Omental fat pad (tissue), 4 donors: ENCODE data around the gene PVRIG. TPM values are rescaled to one million over a fixed set of nuclear protein-coding genes. Genes with fewer than 3 reads are reported as not detected.
A peak's percentile ranks its signal among the peaks of the same experiment; 100 is the strongest.
"Not testable (repeated sequence)": the region's sequence is repeated elsewhere in the genome, so short reads cannot be mapped to it uniquely, and the experiment has no call there.

ENCODE experiments used
- ATAC-seq: fragments of 150-250 bp; one replicate; pipeline ENCODE4 v1.9.1; 2016; ENCODE audit warnings: mild to moderate bottlenecking, moderate library complexity; ENCODE audit not compliant: low FRiP score
- DNase-seq: peaks from one replicate; pipeline ENCODE4 v3.0.0-alpha.2; 2019; ENCODE audit warnings: low spot score
- CTCF ChIP-seq, 3 donors: fragments of 450-650 bp; IDR thresholded peaks; one replicate each; pipeline ENCODE4 v1.5.1; 2016 to 2017; ENCODE audit warnings: antibody characterized with exemption in 3 of 3, mild to moderate bottlenecking in 3 of 3, moderate library complexity in 2 of 3
- total RNA-seq, 4 donors: library from RNA; depleted of rRNA; stranded (reverse); fragments of >200 nt; gene quantifications; one replicate each; pipeline ENCODE4 v1.1.0, GENCODE V29; 2016

The PVRIG gene
- total RNA-seq: 1 to 10 TPM in 2 of 4 donors, under 1 TPM in 1, not detected in 1; 0.74 to 2.2 (median 1.1) TPM

DNA sequence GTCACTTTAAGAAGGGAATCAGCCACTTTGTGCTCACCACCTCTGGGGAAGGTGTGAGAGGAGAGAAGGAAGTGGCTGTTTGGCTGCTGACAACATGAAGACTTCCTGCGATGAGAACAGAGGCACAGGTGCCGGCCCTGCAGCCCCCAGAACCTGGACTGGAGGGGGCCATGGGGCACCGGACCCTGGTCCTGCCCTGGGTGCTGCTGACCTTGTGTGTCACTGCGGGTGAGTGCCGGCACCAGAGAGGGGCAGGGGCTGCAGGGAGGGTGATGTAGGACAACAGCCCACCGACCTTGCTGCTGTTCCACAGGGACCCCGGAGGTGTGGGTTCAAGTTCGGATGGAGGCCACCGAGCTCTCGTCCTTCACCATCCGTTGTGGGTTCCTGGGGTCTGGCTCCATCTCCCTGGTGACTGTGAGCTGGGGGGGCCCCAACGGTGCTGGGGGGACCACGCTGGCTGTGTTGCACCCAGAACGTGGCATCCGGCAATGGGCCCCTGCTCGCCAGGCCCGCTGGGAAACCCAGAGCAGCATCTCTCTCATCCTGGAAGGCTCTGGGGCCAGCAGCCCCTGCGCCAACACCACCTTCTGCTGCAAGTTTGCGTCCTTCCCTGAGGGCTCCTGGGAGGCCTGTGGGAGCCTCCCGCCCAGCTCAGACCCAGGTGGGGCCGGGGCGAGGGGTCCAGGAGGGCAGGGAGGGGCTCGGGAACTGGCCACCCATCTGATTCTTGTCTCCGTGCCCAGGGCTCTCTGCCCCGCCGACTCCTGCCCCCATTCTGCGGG, at the start of gene PVRIG:
Gene PVRIG, plus strand, starts transcription at position 149 of the 785 bp plus-strand sequence. Its CDS starts 22 bp downstream, at position 171.
- ATAC-seq, DNase-seq: not testable (repeated sequence)

GRCh38 chr7:100170101-100170897, 49.5 kb upstream of the PVRIG start:
- DNase-seq (no peak), ATAC-seq (no peak)
- no peak for TF ChIP-seq CTCF (IDR thresholded peaks at IDR 0.05)

DNA sequence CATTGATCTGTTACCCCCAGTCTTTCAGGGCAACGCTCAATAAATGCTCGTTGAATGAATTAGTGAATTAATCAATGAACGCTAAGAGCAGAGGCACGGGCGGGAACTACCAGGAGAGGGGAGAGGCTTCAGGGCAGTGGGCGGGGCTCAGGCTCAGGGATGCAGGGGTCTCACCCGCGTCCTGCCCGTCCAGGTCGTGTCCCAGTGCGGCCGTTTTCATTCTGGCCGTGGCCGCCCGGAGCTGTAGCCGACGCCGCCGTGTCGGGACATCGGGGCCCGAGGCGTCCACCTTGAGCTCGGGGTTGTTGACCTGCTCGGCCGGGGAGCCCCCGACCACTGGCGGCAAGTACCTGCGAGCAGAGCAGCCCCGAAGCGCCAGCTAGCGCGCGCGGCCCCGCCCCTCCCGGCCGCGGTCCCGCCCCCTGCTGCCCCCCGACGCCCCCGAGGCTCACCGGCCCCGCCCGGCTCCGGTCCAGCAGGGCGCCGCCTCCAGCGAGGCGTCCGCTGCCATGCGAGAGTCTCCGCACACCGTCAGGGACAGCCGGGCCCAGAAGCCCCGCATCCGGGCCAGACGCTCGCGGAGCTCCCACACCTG, 48.6 kb upstream of the PVRIG start:
- ATAC-seq: peak; percentile 34
- no peak for DNase-seq

GRCh38 chr7:100171840-100172239, 47.9 kb upstream of the PVRIG start:
- ATAC-seq (no peak), DNase-seq (no peak)

More for the DNA sequence above, 48.6 kb upstream of the PVRIG start:
- TF ChIP-seq CTCF (IDR thresholded peaks at IDR 0.05): no peak

DNA sequence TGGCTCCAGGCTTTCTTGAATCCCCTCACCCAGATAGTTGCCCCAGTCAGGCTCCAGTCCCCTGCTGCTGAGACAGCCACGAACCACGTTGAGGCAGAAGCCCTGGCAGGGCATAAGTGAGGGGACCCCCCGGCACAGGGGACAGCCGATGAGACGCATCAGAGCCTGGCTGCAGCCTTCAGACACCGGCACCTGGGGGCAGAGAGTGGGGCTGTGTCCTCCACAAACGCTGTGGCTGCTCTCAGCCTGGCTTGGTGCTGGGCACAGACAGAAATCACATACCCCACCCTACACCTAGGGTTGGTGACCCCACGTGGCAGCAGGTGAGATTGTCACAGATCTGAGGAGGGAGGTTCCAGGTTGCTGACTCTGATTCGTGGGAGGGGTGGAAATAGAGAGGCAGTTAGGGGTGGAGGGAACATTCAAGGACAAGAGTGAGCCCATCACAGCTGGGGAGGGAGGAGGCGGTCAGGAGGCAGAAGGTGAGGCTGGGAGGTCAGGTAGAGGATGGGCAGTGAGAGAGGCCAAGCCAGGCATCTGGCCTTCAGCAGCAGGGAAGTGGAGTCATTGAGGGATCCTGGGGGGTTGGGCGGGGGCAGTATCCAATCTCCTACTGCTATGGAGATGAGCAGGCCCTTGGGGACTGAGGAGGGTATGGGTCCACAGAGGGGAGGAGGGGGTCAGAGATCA, 45.8 kb upstream of the PVRIG start:
- ATAC-seq (no peak), DNase-seq (no peak)
- TF ChIP-seq CTCF (IDR thresholded peaks at IDR 0.05): no peak

More at GRCh38 chr7:100171840-100172239, 47.9 kb upstream of the PVRIG start:
- TF ChIP-seq CTCF (IDR thresholded peaks at IDR 0.05): no peak

- TF ChIP-seq CTCF (IDR thresholded peaks at IDR 0.05): no peak
- no peak for DNase-seq
- no peak for ATAC-seq
Observed at GRCh38 chr7:100174582-100174981, 45.2 kb upstream of the PVRIG start.
